Endothelial cell of umbilical vein (primary cell): ENCODE measurements around the gene NFKBIA. TPM values are rescaled to one million over a fixed set of nuclear protein-coding genes. Genes with fewer than 3 reads are reported as not detected.
A peak's percentile ranks its signal among the peaks of the same experiment; 100 is the strongest.

Experiments
- BruUV-seq: library from RNA; stranded (reverse); fragments of 400-500 nt; replicated peaks from 2 replicates; lab custom pipeline; 2021; lab: Mats Ljungman, UMichigan
- CTCF ChIA-PET: fragments of 300-600, 350-600 bp; sonication (Branson Sonifier 250); formaldehyde crosslinking; loops from one replicate; lab custom pipeline; 2021; ENCODE audit warnings: antibody characterized with exemption, inconsistent platforms; lab: Charles Lee
- POLR2A ChIA-PET: fragments of 300-600, 350-600 bp; sonication (Branson Sonifier 250); formaldehyde crosslinking; loops from one replicate; lab custom pipeline; 2021; ENCODE audit warnings: antibody characterized with exemption, inconsistent platforms; lab: Charles Lee
- DNase-seq: peaks from one replicate; pipeline ENCODE4 v3.0.0-alpha.2; 2011; ENCODE audit warnings: low read depth, low spot score
- FAIRE-seq: peaks from 2 replicates; lab custom pipeline; 2011; peaks lifted over from hg19 to GRCh38; lab: Jason Lieb, UNC
- H2AFZ ChIP-seq: 2 replicates; pipeline ENCODE4 v1.6.0; 2012; ENCODE audit warnings: low read depth, low read length, control low read depth, inconsistent platforms
- H3K27ac ChIP-seq: 2 replicates; pipeline ENCODE4 v1.5.1; 2011; ENCODE audit warnings: low read depth, mild to moderate bottlenecking, control low read depth, low read length, moderate library complexity; ENCODE audit not compliant: insufficient read depth
- H3K27me3 ChIP-seq, 2 experiments: 2 replicates each; pipeline versions ENCODE4 v1.6.0 to v1.6.1; 2011; ENCODE audit warnings: low read length in 2 of 2, mixed read lengths in 1 of 2; ENCODE audit not compliant: control insufficient read depth in 2 of 2, insufficient read depth in 2 of 2
- H3K36me3 ChIP-seq, 2 experiments: 2 replicates in 1 of 2; 3 replicates in 1 of 2; pipeline ENCODE4 v1.5.1; 2011; ENCODE audit warnings: low read length in 2 of 2, mild to moderate bottlenecking in 1 of 2, moderate library complexity in 1 of 2; ENCODE audit not compliant: control insufficient read depth in 2 of 2, insufficient read depth in 2 of 2; ENCODE audit errors: extremely low read depth in 1 of 2
- H3K4me1 ChIP-seq: 3 replicates; pipeline ENCODE4 v1.5.1; 2011; ENCODE audit warnings: mild to moderate bottlenecking, low read length; ENCODE audit not compliant: control insufficient read depth, insufficient read depth; ENCODE audit errors: extremely low read depth
- H3K4me2 ChIP-seq: 2 replicates; pipeline ENCODE4 v1.6.1; 2011; ENCODE audit warnings: low read length, control low read depth, mixed read lengths; ENCODE audit not compliant: insufficient read depth
- H3K4me3 ChIP-seq, 3 experiments: fragments of 200-600 bp in 1 of 3; sonication (generic), shearing (Covaris generic) in 1 of 3; replicated peaks in 1 of 3; 2 replicates each; pipeline ENCODE4 v1.5.1; 2011 to 2016; ENCODE audit warnings: control low read depth in 3 of 3, low read length in 3 of 3, mild to moderate bottlenecking in 2 of 3, inconsistent platforms in 1 of 3, low read depth in 1 of 3, moderate library complexity in 1 of 3; ENCODE audit not compliant: insufficient read depth in 1 of 3
- H3K79me2 ChIP-seq: 2 replicates; pipeline ENCODE4 v1.6.0; 2012; ENCODE audit warnings: low read length, inconsistent platforms; ENCODE audit not compliant: control insufficient read depth, insufficient read depth
- H3K9ac ChIP-seq: replicated peaks from 2 replicates; pipeline ENCODE3; 2011; ENCODE audit warnings: low read length, control low read depth; ENCODE audit not compliant: insufficient read depth; ENCODE audit errors: extremely low read depth
- H3K9me1 ChIP-seq: replicated peaks from 3 replicates; pipeline ENCODE4 v1.6.0; 2011; ENCODE audit warnings: mild to moderate bottlenecking, low read length; ENCODE audit not compliant: control insufficient read depth, insufficient read depth; ENCODE audit errors: extremely low read depth
- H3K9me3 ChIP-seq: replicated peaks from 2 replicates; pipeline ENCODE4 v1.5.1; 2012; ENCODE audit warnings: low read length, inconsistent platforms; ENCODE audit not compliant: control insufficient read depth, insufficient read depth
- H4K20me1 ChIP-seq: replicated peaks from 2 replicates; pipeline ENCODE3; 2011; ENCODE audit warnings: mild to moderate bottlenecking, low read length; ENCODE audit not compliant: control insufficient read depth, insufficient read depth; ENCODE audit errors: extremely low read depth
- EZH2 ChIP-seq: IDR thresholded peaks from 2 replicates; pipeline ENCODE4 v1.6.1; 2012; ENCODE audit warnings: borderline replicate concordance, low read depth, mild to moderate bottlenecking, moderate library complexity, low read length, inconsistent platforms; ENCODE audit not compliant: severe bottlenecking
- FOS ChIP-seq: IDR thresholded peaks from 2 replicates; pipeline ENCODE4 v1.6.1; 2011; ENCODE audit warnings: mild to moderate bottlenecking, low read length, moderate library complexity, borderline replicate concordance; ENCODE audit not compliant: insufficient read depth
- GATA2 ChIP-seq: IDR thresholded peaks from 2 replicates; pipeline ENCODE4 v1.7.0; 2011; ENCODE audit warnings: low read depth, mild to moderate bottlenecking, moderate library complexity, mixed read lengths, low read length; ENCODE audit not compliant: insufficient read length, insufficient read depth
- JUN ChIP-seq: IDR thresholded peaks from 2 replicates; pipeline ENCODE4 v1.6.1; 2011; ENCODE audit warnings: borderline replicate concordance, low read depth; ENCODE audit not compliant: insufficient read length, insufficient read depth
- MYC ChIP-seq: IDR thresholded peaks from one replicate; pipeline ENCODE4 v1.6.1; 2011; ENCODE audit warnings: mild to moderate bottlenecking, low read depth, low read length
- POLR2A ChIP-seq: IDR thresholded peaks from 2 replicates; pipeline ENCODE4 v1.6.1; 2012; ENCODE audit warnings: low read depth, mild to moderate bottlenecking, control low read depth, low read length
- POLR2AphosphoS5 ChIP-seq: IDR thresholded peaks from 2 replicates; pipeline ENCODE4 v1.6.1; 2012; ENCODE audit warnings: low read depth, mild to moderate bottlenecking, control low read depth, low read length, moderate library complexity; ENCODE audit not compliant: insufficient read depth
- dilution Hi-C: fragments of 300-500 bp; cut with MboI; formaldehyde crosslinking; loops from one replicate; pipeline ENCODE4 v1.15.0; 2019; ENCODE audit warnings: low sequenced_read_pairs; ENCODE audit not compliant: extremely low pct_ligation_motif_present
- intact Hi-C: fragments of 100-400 bp; cut with micrococcal nuclease; formaldehyde crosslinking; loops from one replicate; pipeline ENCODE4 v1.10.0; 2022
- polyA plus RNA-seq, 4 experiments: library from polyadenylated mRNA; depleted of rRNA in 3 of 4; stranded (reverse) in 3 of 4; unstranded in 1 of 4; fragments of >200 nt; gene quantifications; 2 replicates each; pipeline versions ENCODE4 v1.2.1 to v1.2.3, GENCODE V29; 2011 to 2012; ENCODE audit warnings: missing spikeins in 1 of 4
- total RNA-seq: library from RNA; stranded (reverse); gene quantifications from 2 replicates; pipeline ENCODE4 v1.2.3, GENCODE V29; 2021
- TF ChIP-seq, protein P1 (sequence below): IDR thresholded peaks from 2 replicates; pipeline ENCODE4 v1.6.1; 2011; ENCODE audit not compliant: insufficient read depth, insufficient read length
- TF ChIP-seq, protein P2 (sequence below), 2 donors: IDR thresholded peaks; 1 replicate in 1 of 2; 2 replicates in 1 of 2; pipeline ENCODE4 v1.5.1; 2011; ENCODE audit warnings: low read length in 2 of 2, mild to moderate bottlenecking in 2 of 2, moderate library complexity in 2 of 2, control low read depth in 1 of 2, inconsistent platforms in 1 of 2, low read depth in 1 of 2; ENCODE audit not compliant: insufficient read depth in 1 of 2; ENCODE audit errors: extremely low read depth in 1 of 2

Gene NFKBIA
- total and polyA plus RNA-seq, 2 donors (not counting 3 experiments of a cell fraction or from before 2014, with no cell fraction given), result 55.7 to 82.8 TPM

DNA sequence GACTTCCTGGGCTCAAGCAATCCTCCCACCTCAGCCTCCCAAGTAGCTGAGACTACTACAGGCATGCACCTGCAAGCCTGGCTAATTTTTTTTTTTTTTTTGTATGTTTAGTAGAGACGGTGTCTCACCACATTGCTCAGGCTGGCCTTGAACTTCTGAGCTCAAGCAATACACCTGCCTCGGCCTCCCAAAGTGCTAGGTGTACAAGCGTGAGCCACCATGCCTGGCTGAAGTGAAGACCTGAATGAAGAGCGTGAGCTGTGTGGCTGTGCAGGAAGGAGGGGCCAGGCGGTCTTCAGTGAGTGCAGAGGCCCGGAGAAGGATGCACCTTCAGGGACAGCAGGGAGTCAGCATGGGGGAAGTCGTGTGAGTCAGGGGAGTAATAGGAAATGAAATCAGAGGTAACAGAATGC lies 14.9 kb upstream of the NFKBIA start:
- BruUV-seq, result no TSS peak
- intact Hi-C loops, result no loop called here
- dilution Hi-C loops, result no loop called here
- Histone ChIP-seq H3K4me2 (peak overlapping the region; percentile 52), H3K4me3 (no peak overlapping the region), H3K27me3 (no peaks in the 10 kb centered on the region), H2AFZ (peak overlapping the region; percentile 36), H3K27ac (peak overlapping the region; percentile 61), H3K9me1 (no peaks in the 10 kb centered on the region), H3K9ac (no peak overlapping the region), H4K20me1 (no peaks in the 10 kb centered on the region), H3K4me1 (peaks cover 25% of the 10 kb centered on the region), H3K36me3 (no peaks in the 10 kb centered on the region), H3K9me3 (no peaks in the 10 kb centered on the region), H3K79me2 (no peaks in the 10 kb centered on the region)
- TF ChIP-seq, protein P1, sequence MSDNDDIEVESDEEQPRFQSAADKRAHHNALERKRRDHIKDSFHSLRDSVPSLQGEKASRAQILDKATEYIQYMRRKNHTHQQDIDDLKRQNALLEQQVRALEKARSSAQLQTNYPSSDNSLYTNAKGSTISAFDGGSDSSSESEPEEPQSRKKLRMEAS, result no peak
- TF ChIP-seq, protein P2, sequence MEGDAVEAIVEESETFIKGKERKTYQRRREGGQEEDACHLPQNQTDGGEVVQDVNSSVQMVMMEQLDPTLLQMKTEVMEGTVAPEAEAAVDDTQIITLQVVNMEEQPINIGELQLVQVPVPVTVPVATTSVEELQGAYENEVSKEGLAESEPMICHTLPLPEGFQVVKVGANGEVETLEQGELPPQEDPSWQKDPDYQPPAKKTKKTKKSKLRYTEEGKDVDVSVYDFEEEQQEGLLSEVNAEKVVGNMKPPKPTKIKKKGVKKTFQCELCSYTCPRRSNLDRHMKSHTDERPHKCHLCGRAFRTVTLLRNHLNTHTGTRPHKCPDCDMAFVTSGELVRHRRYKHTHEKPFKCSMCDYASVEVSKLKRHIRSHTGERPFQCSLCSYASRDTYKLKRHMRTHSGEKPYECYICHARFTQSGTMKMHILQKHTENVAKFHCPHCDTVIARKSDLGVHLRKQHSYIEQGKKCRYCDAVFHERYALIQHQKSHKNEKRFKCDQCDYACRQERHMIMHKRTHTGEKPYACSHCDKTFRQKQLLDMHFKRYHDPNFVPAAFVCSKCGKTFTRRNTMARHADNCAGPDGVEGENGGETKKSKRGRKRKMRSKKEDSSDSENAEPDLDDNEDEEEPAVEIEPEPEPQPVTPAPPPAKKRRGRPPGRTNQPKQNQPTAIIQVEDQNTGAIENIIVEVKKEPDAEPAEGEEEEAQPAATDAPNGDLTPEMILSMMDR (IDR thresholded peaks at IDR 0.05; ENCODE audit: extremely low read depth in 1 of 2, insufficient read depth in 1 of 2, low read depth in 1 of 2, low read length in 2 of 2), result no peak
- TF ChIP-seq EZH2 (no peak), GATA2 (no peak), JUN (peak; percentile 49), MYC (no peak), FOS (peak; percentile 33), POLR2AphosphoS5 (peak; percentile 28), POLR2A (no peak)
- POLR2A ChIA-PET, result no interaction called here
- CTCF ChIA-PET, result interaction anchor here (0.7 to 2.3 kb wide), 7 partner anchors 24 to 399 kb away, joined by 3 to 8 read pairs (median 4); no protein-coding TSS in a partner anchor
- peak; percentile 41 for DNase-seq
- peak; percentile 59 for FAIRE-seq
